T-helper 1 cell (primary cell): Measurements from ENCODE around the gene GPN2.
A peak's percentile ranks its signal among the peaks of the same experiment; 100 is the strongest.
"Not testable (repeated sequence)": the region's sequence is repeated elsewhere in the genome, so short reads cannot be mapped to it uniquely, and the experiment has no call there.

ENCODE experiments used
- DNase-seq, 5 donors: peaks; one replicate each; pipeline ENCODE4 v3.0.0-alpha.2; 2012 to 2020

Gene GPN2

GRCh38 chr1:26857473-26858060 lies 32.5 kb downstream of the GPN2 start:
- DNase-seq: no peak

GRCh38 chr1:26856604-26857469 lies 33.2 kb downstream of the GPN2 start:
- no peak for DNase-seq

- DNase-seq: no peak
These were observed 33.9 kb downstream of the GPN2 start for GRCh38 chr1:26856181-26856580.

DNA sequence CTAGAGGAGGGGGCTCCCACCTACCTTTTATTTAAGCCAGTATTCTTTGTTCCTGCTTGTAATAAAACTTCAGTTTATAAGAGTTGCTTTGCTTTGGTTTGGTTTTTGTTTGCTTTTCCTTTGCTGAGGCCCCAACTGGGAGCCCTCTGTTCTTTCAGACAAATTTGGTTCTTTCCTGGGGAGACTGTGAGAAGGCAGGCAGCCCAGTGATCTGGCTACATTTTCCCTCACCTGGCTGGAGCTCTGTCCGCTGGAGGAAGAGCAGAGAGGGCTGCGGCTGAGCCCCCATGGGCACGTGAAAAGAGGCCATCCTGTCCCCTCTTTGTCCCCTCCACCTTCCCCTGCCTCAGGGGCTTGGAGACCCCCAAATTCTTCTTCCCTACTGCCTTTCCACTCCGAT lies 34.4 kb downstream of the GPN2 start:
- DNase-seq: no peak

GRCh38 chr1:26854906-26855305 lies 35.2 kb downstream of the GPN2 start:
- DNase-seq: no peak

DNA sequence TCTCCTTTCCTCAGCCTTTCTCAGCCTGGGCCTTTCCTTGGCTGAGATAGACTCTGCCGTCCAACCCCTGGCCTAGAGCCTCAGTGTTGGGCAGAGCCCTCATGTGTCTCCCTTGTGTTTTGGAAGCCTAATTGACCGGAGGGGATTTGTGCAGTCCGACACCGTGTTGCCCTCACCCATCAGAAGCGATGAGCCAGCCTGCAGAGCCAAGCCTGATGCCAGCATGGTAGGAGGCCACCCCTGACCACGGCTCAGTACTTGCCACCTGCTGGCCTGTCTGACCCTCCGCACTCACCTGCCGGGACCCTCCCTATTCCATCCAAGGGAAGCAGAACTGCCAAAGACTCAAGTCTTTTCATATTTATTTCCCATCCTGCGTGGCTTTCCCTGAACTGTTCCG lies 36.5 kb downstream of the GPN2 start:
- DNase-seq: no peak

DNA sequence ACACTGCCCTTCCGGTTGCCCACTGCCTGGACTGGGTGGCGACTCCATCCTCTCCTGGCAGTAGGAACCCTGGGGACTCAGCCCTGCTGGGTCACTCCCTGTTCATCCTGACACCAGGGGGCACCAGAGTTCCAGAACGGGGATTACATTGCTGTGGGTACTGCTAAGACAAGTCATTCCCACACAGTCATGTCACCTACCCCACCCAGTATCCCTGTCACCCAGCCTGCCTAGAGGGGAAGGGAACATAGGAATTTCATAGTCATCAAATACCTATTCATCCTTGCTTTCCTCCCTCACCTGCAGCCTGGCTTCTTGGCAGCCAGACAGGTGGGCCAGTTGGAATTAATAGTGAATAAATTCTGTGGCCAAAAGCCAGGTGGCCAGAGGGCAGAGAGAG lies 36.9 kb downstream of the GPN2 start:
- DNase-seq: peak; percentile 50 to 80 (median 63)

GRCh38 chr1:26852701-26853100 lies 37.4 kb downstream of the GPN2 start:
- no peak for DNase-seq

DNA sequence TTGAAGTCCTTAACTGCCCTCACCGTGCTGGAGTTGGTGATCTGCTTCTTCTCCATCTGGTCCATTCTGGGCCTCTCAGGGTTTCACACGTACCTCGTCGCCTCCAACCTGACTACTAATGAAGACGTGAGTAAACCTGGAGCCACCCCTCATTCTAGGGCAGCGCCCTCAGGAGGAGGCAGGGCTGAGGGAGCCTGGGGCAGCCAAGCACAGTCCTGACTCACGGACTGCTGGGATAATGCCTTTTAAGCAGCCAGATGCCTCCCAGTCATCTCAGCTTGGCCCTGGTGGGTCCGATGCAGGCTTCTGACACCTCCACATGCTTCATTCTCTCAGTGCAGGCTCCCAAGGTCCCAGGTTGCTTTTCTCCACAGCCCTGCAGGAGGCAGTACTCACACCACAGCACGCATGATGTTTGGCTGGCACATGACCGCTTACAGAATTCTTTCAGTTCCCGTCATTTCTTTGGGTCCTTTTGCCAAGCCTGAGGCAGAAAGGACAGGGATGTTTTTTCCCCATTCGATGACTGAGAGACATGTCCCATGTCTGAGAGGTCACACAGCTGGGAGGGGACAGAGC lies 38.9 kb downstream of the GPN2 start:
- no peak for DNase-seq

DNA sequence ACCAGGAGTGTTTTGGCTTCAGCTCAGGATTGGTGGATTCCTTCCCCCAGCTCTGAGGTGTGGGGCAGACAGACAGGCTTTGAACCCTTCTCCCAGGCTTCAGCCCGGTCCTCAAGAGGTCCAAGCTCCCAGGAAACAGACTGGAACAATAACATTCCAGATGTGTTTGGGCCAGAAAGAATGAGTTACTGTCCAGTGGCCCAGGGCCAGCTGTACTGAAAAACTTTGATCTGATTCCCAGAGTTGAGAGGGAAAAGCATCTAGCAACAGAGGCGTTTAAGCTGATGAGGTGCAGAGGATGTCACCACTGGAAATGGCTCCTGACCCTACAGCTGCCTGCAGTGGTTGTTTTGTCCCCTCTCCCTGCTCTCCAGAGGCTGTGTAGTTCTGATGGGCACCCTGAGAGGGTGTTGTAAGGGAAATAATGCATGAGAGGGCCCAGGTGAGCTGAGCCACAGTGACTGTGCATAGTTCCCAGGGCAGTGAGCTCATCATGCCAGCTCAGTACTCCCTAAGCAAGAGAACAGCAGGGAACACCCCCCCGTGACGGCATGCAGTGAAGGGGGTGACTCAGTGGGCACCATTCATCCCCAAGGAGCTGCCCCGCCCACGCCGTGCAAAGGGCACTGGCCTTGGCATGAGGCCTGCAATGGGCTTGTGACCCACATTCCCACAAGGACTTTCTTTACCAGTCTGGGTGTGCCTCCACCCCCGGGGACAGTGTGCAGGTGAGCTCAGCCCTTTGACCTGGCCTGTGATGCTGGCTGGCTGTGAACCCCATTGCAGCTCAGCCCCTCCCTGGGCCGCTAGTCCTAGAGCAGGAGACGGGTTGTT lies 40.9 kb downstream of the GPN2 start:
- DNase-seq: no peak

DNA sequence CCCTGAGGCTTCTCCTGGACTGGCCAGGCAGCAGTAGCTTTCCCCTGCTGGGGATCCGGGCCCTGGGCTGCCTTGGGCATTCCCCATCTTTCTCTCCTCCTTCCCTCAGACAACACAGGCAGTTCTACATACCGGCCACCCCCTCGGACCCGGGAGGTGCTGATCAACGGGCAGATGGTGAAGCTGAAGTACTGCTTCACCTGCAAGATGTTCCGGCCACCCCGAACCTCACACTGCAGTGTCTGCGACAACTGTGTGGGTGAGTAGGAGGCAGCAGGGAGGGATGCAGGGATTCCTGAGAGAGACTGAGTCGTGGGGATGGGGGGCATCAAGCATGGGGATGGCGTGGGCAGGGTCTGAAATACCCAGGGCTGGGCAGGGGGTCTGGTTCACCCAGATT lies 41.6 kb downstream of the GPN2 start:
- no peak for DNase-seq

GRCh38 chr1:26847826-26848225 lies 42.3 kb downstream of the GPN2 start:
- not testable (repeated sequence) for DNase-seq

- no peak for DNase-seq
These were observed 45.5 kb downstream of the GPN2 start for GRCh38 chr1:26844424-26845196.

GRCh38 chr1:26839779-26840178 lies 50.3 kb downstream of the GPN2 start:
- DNase-seq: no peak

DNA sequence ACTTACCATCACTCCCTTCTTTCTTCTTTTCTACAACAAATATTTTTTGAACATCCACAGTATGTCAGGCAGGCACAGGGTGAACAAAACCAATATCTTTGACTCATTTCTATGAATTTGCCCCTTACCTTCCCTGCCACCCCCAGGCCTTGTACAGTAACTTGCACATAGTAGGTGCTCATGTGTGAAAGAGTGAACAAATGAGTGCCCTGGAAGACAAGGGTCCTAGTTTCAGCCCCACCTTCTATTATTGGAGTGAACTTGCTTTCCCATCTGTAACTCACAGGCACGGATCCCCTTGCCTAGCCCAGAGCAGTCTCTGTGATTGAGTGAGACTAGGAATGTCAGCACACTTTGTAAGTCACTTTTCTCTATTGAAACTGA lies 50.8 kb downstream of the GPN2 start:
- DNase-seq: no peak

GRCh38 chr1:26838474-26839338 lies 51.4 kb downstream of the GPN2 start:
- DNase-seq: peak; percentile 49 to 65 (median 63)

DNA sequence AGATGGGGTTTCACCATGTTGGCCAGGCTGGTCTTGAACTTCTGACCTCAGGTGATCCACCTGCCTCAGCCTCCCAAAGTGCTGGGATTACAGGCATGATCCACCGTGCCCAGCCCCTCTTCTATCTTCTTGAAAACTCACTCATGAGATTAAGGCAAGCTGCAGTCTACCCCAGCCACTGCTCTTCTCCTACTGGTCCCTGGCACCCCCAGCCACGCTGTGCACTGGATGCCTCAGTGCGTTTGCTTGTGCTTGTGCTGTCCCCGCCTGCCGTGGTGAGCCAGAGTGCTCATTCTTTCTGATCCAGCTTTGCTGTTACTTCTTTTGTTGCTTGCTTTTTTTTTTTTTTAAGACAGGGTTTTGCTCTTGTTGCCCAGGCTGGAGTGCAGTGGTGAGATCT lies 52.4 kb downstream of the GPN2 start:
- DNase-seq: not testable (repeated sequence)

GRCh38 chr1:26833432-26834405 lies 56.4 kb downstream of the GPN2 start:
- DNase-seq: peak; percentile 88 to 97 (median 91)

- DNase-seq: no peak
These were observed 57.7 kb downstream of the GPN2 start for GRCh38 chr1:26832249-26832960.
